Fibroblast of gingiva (primary cell): ENCODE results near the gene TFR2.
"Not testable (repeated sequence)": the region's sequence is repeated elsewhere in the genome, so short reads cannot be mapped to it uniquely, and the experiment has no call there.

Experiments
- DNase-seq: peaks from one replicate; pipeline ENCODE4 v3.0.0-alpha.2; 2011; ENCODE audit warnings: low read depth

TFR2 gene

GRCh38 chr7:100678291-100678984 is 37.1 kb upstream of the TFR2 start:
- no peak for DNase-seq

- no peak for DNase-seq
Measured at GRCh38 chr7:100677308-100678267, 36.2 kb upstream of the TFR2 start.

GRCh38 chr7:100676501-100677306 is 35.4 kb upstream of the TFR2 start:
- no peak for DNase-seq

GRCh38 chr7:100675581-100676350 is 34.4 kb upstream of the TFR2 start:
- peak; percentile 68 for DNase-seq

GRCh38 chr7:100675105-100675451 is 33.7 kb upstream of the TFR2 start:
- DNase-seq: no peak

GRCh38 chr7:100674411-100675104 is 33.2 kb upstream of the TFR2 start:
- DNase-seq: no peak

GRCh38 chr7:100673942-100674410 is 32.6 kb upstream of the TFR2 start:
- peak; percentile 36 for DNase-seq

- DNase-seq: peak; percentile 99
Measured at GRCh38 chr7:100673302-100673941, 32.1 kb upstream of the TFR2 start, which contains the start of gene GNB2. Gene GNB2, plus strand, starts transcription at chr7:100673740. Its CDS starts 2,526 bp downstream, at chr7:100676266.

- no peak for DNase-seq
Measured at GRCh38 chr7:100671353-100672327, 30.3 kb upstream of the TFR2 start.

GRCh38 chr7:100670074-100670473 is 28.7 kb upstream of the TFR2 start:
- no peak for DNase-seq

- DNase-seq: not testable (repeated sequence)
Measured at GRCh38 chr7:100669106-100669505, 27.8 kb upstream of the TFR2 start.

GRCh38 chr7:100668069-100668449 is 26.7 kb upstream of the TFR2 start:
- DNase-seq: no peak

- DNase-seq: no peak
Measured at GRCh38 chr7:100667331-100668068, 26.1 kb upstream of the TFR2 start.

GRCh38 chr7:100665168-100665726 is 23.9 kb upstream of the TFR2 start:
- no peak for DNase-seq

- not testable (repeated sequence) for DNase-seq
Measured at GRCh38 chr7:100662194-100662776, 20.9 kb upstream of the TFR2 start.

GRCh38 chr7:100655908-100656674 is 14.7 kb upstream of the TFR2 start, which contains the start of gene ACTL6B:
Gene ACTL6B, minus strand, starts transcription at chr7:100656448. Its CDS starts 94 bp downstream, at chr7:100656354.
- DNase-seq: no peak
